HCT116 (cell line): ENCODE results near the gene APPBP2.

Experiments used
- EGR1 ChIP-seq: IDR thresholded peaks from 2 replicates; pipeline ENCODE4 v1.6.1; 2012; ENCODE audit warnings: low read depth
- EZH2 ChIP-seq: fragments of 200-600 bp; sonication (generic); IDR thresholded peaks from 2 replicates; pipeline ENCODE4 v1.6.1; 2017; ENCODE audit warnings: antibody characterized with exemption, mixed run types
- EZH2phosphoT487 ChIP-seq: fragments of 200-600 bp; IDR thresholded peaks from 2 replicates; pipeline ENCODE4 v1.6.1; 2018; ENCODE audit warnings: antibody characterized with exemption, borderline replicate concordance
- JUND ChIP-seq: IDR thresholded peaks from 2 replicates; pipeline ENCODE4 v1.6.1; 2012
- POLR2A ChIP-seq: IDR thresholded peaks from 2 replicates; pipeline ENCODE4 v1.7.0; 2011; ENCODE audit warnings: borderline replicate concordance; ENCODE audit not compliant: insufficient read depth, insufficient read length; ENCODE audit errors: extremely low read depth
- POLR2AphosphoS5 ChIP-seq: IDR thresholded peaks from 2 replicates; pipeline ENCODE4 v1.6.1; 2011; ENCODE audit warnings: mild to moderate bottlenecking, low read depth, low read length, moderate library complexity
- RAD21 ChIP-seq: IDR thresholded peaks from 2 replicates; pipeline ENCODE4 v1.6.1; 2012; ENCODE audit warnings: low read depth, mild to moderate bottlenecking
- SIN3A ChIP-seq: IDR thresholded peaks from 2 replicates; pipeline ENCODE4 v1.6.1; 2012; ENCODE audit warnings: low read depth
- TF ChIP-seq, protein P1 (sequence below), 3 experiments: fragments of 200-600 bp in 1 of 3; sonication (generic) in 1 of 3; IDR thresholded peaks in 2 of 3; conservative IDR thresholded peaks in 1 of 3; 2 replicates each; pipeline ENCODE4 v1.5.1; 2012 to 2017; ENCODE audit warnings: low read depth in 2 of 3, low read length in 2 of 3, antibody characterized with exemption in 1 of 3, borderline replicate concordance in 1 of 3, control low read depth in 1 of 3, mild to moderate bottlenecking in 1 of 3, mixed read lengths in 1 of 3, mixed run types in 1 of 3, moderate library complexity in 1 of 3; ENCODE audit not compliant: insufficient read depth in 1 of 3

DNA sequence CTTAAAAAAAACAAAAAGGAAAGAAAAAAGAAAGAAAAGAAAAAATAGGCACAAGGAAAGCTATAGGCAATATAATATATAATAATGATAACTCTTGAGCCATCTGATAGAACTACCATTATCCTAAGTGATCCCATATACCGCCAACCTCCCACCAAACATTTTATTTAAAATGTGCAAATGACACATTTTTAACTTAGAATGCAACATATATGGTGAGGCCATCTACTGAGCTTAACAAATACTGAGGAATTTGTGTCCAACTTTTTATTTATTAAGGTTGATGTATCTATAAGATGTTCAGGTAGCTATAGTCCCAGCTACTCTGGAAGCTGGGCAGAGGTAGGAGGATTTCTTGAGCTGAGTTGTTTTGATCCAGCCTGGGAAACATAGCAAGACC lies 14.4 kb upstream of the APPBP2 start:
- no peak for TF ChIP-seq EZH2phosphoT487
- no peak for TF ChIP-seq EGR1
- TF ChIP-seq POLR2A: no peak
- TF ChIP-seq, protein P1, sequence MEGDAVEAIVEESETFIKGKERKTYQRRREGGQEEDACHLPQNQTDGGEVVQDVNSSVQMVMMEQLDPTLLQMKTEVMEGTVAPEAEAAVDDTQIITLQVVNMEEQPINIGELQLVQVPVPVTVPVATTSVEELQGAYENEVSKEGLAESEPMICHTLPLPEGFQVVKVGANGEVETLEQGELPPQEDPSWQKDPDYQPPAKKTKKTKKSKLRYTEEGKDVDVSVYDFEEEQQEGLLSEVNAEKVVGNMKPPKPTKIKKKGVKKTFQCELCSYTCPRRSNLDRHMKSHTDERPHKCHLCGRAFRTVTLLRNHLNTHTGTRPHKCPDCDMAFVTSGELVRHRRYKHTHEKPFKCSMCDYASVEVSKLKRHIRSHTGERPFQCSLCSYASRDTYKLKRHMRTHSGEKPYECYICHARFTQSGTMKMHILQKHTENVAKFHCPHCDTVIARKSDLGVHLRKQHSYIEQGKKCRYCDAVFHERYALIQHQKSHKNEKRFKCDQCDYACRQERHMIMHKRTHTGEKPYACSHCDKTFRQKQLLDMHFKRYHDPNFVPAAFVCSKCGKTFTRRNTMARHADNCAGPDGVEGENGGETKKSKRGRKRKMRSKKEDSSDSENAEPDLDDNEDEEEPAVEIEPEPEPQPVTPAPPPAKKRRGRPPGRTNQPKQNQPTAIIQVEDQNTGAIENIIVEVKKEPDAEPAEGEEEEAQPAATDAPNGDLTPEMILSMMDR (IDR thresholded peaks at IDR 0.05 in 2 of 3, conservative IDR thresholded peaks at IDR 0.05 in 1 of 3; ENCODE audit: borderline replicate concordance in 1 of 3, insufficient read depth in 1 of 3, low read depth in 2 of 3, low read length in 2 of 3): no peak
- TF ChIP-seq EZH2: no peak
- TF ChIP-seq SIN3A: no peak
- no peak for TF ChIP-seq POLR2AphosphoS5
- TF ChIP-seq RAD21: no peak
- no peak for TF ChIP-seq JUND
